ENCODE data around the gene B3GNT5.

B3GNT5 gene

GRCh38 chr3:183265834-183266417, 12.9 kb downstream of the B3GNT5 start:
- DNase-seq (ENCODE audit: low spot score) = no peak

DNA sequence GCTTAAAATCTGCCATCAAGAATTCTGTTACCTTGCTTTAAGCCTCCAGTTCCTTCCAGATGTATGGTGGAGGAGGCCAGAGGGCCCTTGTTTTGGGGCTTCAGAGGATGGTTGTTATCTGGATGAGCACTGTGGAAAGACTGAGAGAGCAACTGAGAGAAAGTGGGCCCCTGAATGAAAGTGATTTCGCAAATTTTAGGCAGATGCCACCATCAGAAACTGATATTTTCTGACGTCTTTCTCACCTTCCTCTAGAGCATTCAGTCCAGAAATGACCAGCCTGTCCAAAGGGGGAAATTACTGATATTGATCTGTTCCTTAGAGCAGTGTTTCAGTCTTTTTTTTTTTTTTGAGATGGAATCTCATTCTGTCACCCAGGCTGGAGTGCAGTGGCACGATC, 13.4 kb downstream of the B3GNT5 start:
- DNase-seq (ENCODE audit: low spot score) = no peak

DNA sequence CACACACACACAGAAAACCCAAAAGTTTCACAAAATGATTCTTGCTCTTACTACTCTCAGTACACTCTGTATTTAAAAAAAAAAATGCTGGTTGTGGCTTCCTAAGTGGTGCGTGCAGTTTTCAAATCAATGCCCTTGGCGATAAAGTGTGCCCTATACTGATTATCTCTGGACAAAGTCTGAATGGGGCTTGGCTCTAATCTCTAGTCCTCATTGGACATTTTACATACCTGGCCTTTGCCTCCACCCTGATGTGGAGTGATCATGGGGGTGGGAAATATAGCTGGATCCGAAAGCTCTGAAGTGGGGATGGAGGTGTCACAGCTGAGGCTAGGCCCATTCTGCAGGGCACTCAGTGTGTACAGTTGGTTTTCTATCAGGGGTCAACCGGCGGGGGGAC, 14.1 kb downstream of the B3GNT5 start:
- DNase-seq (ENCODE audit: low spot score) = no peak

DNA sequence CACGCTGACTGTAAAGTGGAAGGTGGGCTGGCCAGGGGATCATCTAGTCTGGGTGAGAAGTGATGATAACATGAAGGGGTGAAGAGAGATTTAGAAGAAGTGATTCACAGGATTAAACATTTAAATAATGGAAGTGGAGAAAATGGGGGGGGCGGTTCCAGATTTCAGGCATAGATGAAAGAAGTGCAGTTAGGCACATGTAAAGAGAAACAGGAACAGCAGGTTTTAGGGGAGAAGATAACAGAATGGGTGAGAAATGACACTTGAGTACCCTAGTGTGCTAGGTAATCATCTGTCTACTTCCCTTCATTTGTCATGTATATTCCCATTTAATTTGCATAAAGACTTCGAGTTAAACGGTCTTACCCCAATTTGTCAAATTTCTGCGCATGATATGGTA, 15.3 kb downstream of the B3GNT5 start:
- DNase-seq (ENCODE audit: low spot score) = no peak

DNA sequence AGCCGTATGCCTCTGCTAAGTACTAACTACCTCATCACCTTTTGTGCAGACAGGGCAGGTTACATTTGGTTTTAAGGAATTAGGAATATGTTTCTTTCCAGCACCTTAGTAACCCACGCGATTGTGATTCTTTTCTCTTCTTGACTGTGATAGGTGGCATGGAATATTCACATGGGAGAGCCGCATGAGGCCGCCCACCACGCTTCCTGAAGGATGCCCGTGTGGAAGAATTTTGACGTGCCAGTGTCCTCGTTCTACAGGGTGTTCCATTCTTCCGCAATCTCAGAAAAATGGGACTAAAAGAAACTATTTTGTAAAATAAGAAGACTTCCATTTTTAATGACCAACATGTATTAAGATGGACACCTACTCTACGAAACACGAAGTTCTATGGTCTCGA, 16.3 kb downstream of the B3GNT5 start:
- no peak for DNase-seq (ENCODE audit: low spot score)

GRCh38 chr3:183270344-183270743, 17.3 kb downstream of the B3GNT5 start:
- DNase-seq (ENCODE audit: low spot score) = no peak

DNA sequence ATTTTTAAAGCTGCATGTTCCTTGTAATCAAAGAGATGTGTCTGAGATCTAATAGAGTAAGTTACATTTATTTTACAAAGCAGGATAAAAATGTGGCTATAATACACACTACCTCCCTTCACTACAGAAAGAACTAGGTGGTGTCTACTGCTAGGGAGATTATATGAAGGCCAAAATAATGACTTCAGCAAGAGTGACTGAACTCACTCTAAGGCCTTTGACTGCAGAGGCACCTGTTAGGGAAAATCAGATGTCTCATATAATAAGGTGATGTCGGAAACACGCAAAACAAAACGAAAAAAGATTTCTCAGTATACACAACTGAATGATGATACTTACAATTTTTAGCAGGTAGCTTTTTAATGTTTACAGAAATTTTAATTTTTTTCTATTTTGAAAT, 19.1 kb downstream of the B3GNT5 start:
- DNase-seq (ENCODE audit: low spot score) = no peak

DNA sequence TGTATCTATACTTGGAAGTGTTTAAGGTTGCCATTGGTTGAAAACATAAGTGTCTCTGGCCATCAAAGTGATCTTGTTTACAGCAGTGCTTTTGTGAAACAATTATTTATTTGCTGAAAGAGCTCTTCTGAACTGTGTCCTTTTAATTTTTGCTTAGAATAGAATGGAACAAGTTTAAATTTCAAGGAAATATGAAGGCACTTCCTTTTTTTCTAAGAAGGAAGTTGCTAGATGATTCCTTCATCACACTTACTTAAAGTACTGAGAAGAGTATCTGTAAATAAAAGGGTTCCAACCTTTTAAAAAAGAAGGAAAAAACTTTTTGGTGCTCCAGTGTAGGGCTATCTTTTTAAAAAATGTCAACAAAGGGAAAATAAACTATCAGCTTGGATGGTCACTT, 19.7 kb downstream of the B3GNT5 start:
- no peak for DNase-seq (ENCODE audit: low spot score)

- DNase-seq (ENCODE audit: low spot score) = no peak
Measured at GRCh38 chr3:183274609-183275008, 21.6 kb downstream of the B3GNT5 start.

DNA sequence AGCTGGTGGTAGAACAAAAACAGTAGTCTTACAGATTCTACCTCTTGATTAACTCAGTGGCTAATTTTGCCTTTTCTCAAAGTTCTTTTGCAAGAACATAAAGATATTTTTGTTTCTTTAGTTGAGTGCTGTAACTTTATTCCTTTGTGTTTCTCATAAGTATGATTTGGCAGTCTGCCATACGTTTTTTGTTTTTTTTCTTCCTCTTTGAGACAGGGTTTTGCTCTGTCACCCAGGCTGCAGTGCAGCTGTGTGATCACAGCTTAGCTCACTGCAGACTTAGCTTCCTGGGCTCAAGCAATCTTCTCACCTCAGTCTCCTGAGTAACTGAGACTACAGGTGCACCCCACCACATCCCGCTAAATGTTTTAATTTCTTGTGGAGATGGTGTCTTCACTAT, 22.4 kb downstream of the B3GNT5 start:
- DNase-seq (ENCODE audit: low spot score) = no peak

GRCh38 chr3:183275937-183276336, 22.9 kb downstream of the B3GNT5 start:
- DNase-seq (ENCODE audit: low spot score) = no peak

DNA sequence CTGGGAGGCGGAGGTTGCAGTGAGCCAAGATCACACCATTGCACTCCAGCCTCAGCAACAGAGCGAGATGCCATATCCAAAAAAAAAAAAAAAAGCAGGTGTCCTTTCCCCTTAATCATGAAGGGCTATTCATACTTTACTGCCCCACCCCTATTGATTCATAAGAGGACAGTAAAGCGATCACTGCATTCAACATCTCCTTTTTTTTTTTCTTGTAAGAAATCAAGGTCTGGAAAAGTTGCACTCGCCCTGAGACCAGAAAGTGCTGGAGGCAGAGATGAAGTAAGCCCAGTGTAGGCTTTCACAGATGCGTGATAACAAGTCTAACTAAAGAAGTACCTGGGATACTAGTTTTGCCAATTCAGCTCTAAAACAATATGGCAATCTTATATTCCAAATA, 24.2 kb downstream of the B3GNT5 start:
- DNase-seq (ENCODE audit: low spot score) = no peak

GRCh38 chr3:183278479-183279088, 25.5 kb downstream of the B3GNT5 start:
- DNase-seq (ENCODE audit: low spot score) = no peak

- no peak for DNase-seq (ENCODE audit: low spot score)
Measured at GRCh38 chr3:183279371-183279770, 26.3 kb downstream of the B3GNT5 start.

DNA sequence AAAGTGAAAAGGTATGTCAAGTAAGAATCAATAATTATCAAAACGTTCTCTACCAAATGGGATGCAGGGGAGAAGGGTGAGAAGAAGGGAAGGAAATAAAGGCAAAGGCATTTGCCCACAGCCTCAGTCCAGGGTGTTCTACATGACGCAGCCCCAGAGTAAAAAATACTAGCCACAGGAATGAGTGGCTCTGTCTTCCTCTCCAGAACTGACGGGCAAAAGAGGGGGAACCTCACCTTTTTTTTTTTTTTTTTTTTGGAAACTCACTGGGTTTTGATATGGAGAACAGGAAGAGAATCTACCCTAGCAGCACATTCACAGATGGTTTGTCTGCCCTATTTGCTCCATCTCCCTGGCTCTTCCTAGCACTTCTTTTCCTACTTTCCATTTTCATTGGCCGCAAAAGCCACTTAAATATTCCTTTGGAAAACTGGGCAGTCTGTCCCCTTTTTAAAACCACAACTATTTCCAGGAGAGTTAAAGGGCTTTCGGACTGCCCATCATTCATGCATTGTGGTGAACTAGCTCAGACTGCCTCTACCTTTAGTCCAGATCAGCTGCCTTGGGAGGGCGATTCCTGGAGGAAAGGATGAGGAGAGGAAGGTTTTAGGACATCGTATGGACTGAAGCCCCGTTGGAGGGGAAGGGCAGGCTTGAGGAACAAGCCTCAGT, 28.2 kb downstream of the B3GNT5 start:
- no peak for DNase-seq (ENCODE audit: low spot score)

GRCh38 chr3:183283886-183284285, 30.8 kb downstream of the B3GNT5 start:
- DNase-seq (ENCODE audit: low spot score) = no peak

DNA sequence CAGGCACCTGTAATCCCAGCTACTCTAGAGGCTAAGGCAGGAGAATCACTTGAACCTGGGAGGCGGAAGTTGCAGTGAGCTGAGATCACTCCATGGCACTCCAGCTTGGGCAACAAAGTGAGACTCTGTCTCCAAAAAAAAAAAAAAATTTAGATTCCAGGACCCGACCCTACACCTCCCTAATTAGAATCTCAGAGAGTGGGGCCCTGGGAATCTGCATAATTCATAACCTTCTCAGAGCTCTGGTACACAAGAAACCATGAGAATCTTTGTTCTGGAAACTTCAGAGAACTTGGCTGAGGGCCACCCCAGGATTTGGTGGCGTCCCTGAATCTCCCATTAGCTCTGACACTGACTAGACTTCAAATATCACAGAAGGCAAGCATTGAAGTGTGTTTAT, 31.5 kb downstream of the B3GNT5 start:
- DNase-seq (ENCODE audit: low spot score) = no peak

GRCh38 chr3:183285318-183285717, 32.3 kb downstream of the B3GNT5 start:
- no peak for DNase-seq (ENCODE audit: low spot score)

GRCh38 chr3:183285828-183286457, 32.9 kb downstream of the B3GNT5 start:
- DNase-seq (ENCODE audit: low spot score) = peak; percentile 26

DNA sequence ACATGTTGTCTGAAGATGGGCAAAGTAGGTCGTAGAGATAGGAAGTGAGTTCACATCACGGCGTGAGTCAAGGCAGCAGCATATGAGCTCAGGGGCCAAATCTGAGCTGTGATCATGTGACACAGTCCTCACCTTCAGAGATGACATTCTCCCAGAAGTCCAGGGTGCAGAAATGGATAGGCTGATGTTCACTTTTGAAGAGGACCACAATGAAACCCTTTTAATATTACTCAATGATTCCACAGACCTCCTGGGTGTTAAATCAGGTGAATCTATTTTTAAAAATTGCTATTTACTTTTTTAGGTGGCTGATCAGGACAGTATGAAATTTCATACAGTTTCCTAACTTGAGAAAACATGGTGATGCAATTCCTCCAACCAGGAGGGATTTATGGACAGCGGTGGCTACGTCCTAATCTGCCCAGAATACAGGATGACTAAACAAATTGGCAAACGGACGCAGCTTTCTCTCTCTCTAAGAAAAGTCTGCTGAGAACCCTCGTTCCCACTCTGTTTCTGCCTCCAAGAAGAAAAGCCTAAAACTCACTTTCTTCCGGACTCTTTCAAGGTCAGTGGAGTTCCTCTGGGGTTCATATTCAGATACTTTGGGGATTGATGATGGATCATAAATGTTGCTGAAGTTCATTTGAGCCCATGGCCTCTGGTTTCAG, 34.4 kb downstream of the B3GNT5 start:
- no peak for DNase-seq (ENCODE audit: low spot score)

GRCh38 chr3:183288117-183288516, 35.1 kb downstream of the B3GNT5 start:
- no peak for DNase-seq (ENCODE audit: low spot score)

- no peak for DNase-seq (ENCODE audit: low spot score)
Measured at GRCh38 chr3:183290216-183290615, 37.2 kb downstream of the B3GNT5 start.

Measured in HuH-7 (cell line).